Mesendoderm (in vitro differentiated cells): ENCODE results near the gene PIK3R3.

Experiments
- DNase-seq: peaks from one replicate; pipeline ENCODE4 v3.0.0; 2013
- H2AK5ac ChIP-seq: 2 replicates; pipeline ENCODE4 v1.6.1; 2013; ENCODE audit warnings: low read length, inconsistent platforms
- H2BK120ac ChIP-seq: 2 replicates; pipeline ENCODE4 v1.6.1; 2013; ENCODE audit warnings: low read depth, mild to moderate bottlenecking, low read length, moderate library complexity, mixed read lengths
- H2BK15ac ChIP-seq: replicated peaks from 2 replicates; pipeline ENCODE4 v1.6.1; 2013; ENCODE audit warnings: low read depth, mild to moderate bottlenecking, moderate library complexity
- H2BK5ac ChIP-seq: 2 replicates; pipeline ENCODE4 v1.6.1; 2013; ENCODE audit warnings: low read length, inconsistent platforms
- H3K18ac ChIP-seq: 2 replicates; pipeline ENCODE4 v1.6.1; 2013; ENCODE audit warnings: mild to moderate bottlenecking, low read length, mixed read lengths
- H3K23ac ChIP-seq: one replicate; pipeline ENCODE4 v1.6.1; 2013; ENCODE audit warnings: low read length
- H3K27ac ChIP-seq: 2 replicates; pipeline ENCODE4 v1.5.1; 2013; ENCODE audit warnings: low read depth, mild to moderate bottlenecking, inconsistent platforms, low read length, moderate library complexity
- H3K27me3 ChIP-seq: 2 replicates; pipeline ENCODE4 v1.6.1; 2013; ENCODE audit warnings: low read length, control low read depth, mild to moderate bottlenecking, inconsistent platforms; ENCODE audit not compliant: insufficient read depth, poor library complexity
- H3K36me3 ChIP-seq: 2 replicates; pipeline ENCODE4 v1.6.1; 2013; ENCODE audit warnings: low read length, inconsistent platforms; ENCODE audit not compliant: control insufficient read depth, insufficient read depth
- H3K4ac ChIP-seq: one replicate; pipeline ENCODE4 v1.6.1; 2013; ENCODE audit warnings: low read depth, mild to moderate bottlenecking, low read length, moderate library complexity
- H3K4me1 ChIP-seq: 2 replicates; pipeline ENCODE4 v1.6.1; 2013; ENCODE audit warnings: low read depth, low read length, inconsistent platforms; ENCODE audit not compliant: control insufficient read depth
- H3K4me2 ChIP-seq: 2 replicates; pipeline ENCODE4 v1.6.1; 2013; ENCODE audit warnings: low read length
- H3K4me3 ChIP-seq: 2 replicates; pipeline ENCODE4 v1.5.1; 2013; ENCODE audit warnings: mild to moderate bottlenecking, low read length
- H3K56ac ChIP-seq: one replicate; pipeline ENCODE4 v1.6.1; 2013; ENCODE audit warnings: low read length
- H3K79me1 ChIP-seq: 2 replicates; pipeline ENCODE4 v1.6.1; 2013; ENCODE audit warnings: low read length, inconsistent platforms
- H3K79me2 ChIP-seq: 2 replicates; pipeline ENCODE4 v1.6.1; 2013; ENCODE audit warnings: mild to moderate bottlenecking, low read length; ENCODE audit not compliant: control insufficient read depth, insufficient read depth
- H3K9ac ChIP-seq: 2 replicates; pipeline ENCODE4 v1.6.1; 2013; ENCODE audit warnings: low read length, inconsistent platforms
- H4K5ac ChIP-seq: one replicate; pipeline ENCODE4 v1.6.1; 2013; ENCODE audit warnings: low read length
- H4K8ac ChIP-seq: one replicate; pipeline ENCODE4 v1.6.1; 2013; ENCODE audit warnings: low read depth, mild to moderate bottlenecking, control low read depth, low read length, moderate library complexity
- WGBS: extraction: QIAGEN DNeasy Blood & Tissue Kit; methylation state at CpG from one replicate; pipeline ENCODE4 v1.1.7; 2013; ENCODE audit warnings: low lambda C conversion rate, missing lambda C conversion rate; ENCODE audit not compliant: insufficient coverage; ENCODE audit errors: extremely low coverage; 5-methylcytosine and 5-hydroxymethylcytosine counted together

PIK3R3 gene

DNA sequence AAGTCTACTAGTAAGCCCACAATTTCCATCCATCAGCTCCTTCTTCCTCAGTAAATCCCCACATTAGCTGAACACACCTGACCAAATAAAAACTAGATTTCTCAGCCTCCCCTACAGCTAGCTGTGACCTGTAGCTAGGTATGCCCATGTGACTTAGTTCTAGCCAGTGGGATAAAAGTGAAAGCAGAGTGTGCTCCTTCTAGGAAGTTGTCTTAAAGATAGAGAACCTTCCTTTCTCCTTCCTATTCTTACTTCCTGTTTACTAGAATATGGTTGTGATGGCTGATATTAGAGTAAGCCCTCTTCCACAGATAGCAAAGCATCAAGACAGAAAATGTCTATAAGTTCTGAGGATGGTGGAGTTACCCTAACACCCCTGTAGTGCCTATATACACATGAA lies 67.0 kb downstream of the PIK3R3 start:
- no peak overlapping the region for H3K23ac ChIP-seq
- H3K9ac ChIP-seq, result no peak overlapping the region

GRCh38 chr1:46064708-46065107 lies 67.7 kb downstream of the PIK3R3 start:
- Histone ChIP-seq H2BK120ac (no peak overlapping the region), H4K8ac (no peak overlapping the region), H3K4me1 (no peaks in the 10 kb centered on the region), H3K79me2 (no peaks in the 10 kb centered on the region), H3K4me3 (no peak overlapping the region), H2BK5ac (no peak overlapping the region), H3K18ac (no peak overlapping the region), H2BK15ac (no peak overlapping the region), H3K56ac (no peak overlapping the region), H3K36me3 (no peaks in the 10 kb centered on the region), H3K9ac (no peak overlapping the region), H2AK5ac (no peak overlapping the region), H3K27ac (no peak overlapping the region), H4K5ac (no peak overlapping the region), H3K79me1 (no peaks in the 10 kb centered on the region), H3K23ac (no peak overlapping the region), H3K4me2 (no peak overlapping the region), H3K27me3 (no peaks in the 10 kb centered on the region), H3K4ac (no peak overlapping the region)
- no CpG with 5 or more reads among the region's 1 CpG for WGBS
- no peak for DNase-seq

More for the DNA sequence above, 67.0 kb downstream of the PIK3R3 start:
- Histone ChIP-seq H3K56ac (no peak overlapping the region), H3K27me3 (no peaks in the 10 kb centered on the region), H3K79me2 (no peaks in the 10 kb centered on the region), H2BK5ac (no peak overlapping the region), H2AK5ac (no peak overlapping the region), H3K18ac (no peak overlapping the region), H3K36me3 (no peaks in the 10 kb centered on the region), H3K4me3 (no peak overlapping the region), H4K5ac (no peak overlapping the region), H3K4me2 (no peak overlapping the region), H2BK15ac (no peak overlapping the region), H4K8ac (no peak overlapping the region), H3K79me1 (no peaks in the 10 kb centered on the region), H2BK120ac (no peak overlapping the region), H3K27ac (no peak overlapping the region), H3K4ac (no peak overlapping the region), H3K4me1 (no peaks in the 10 kb centered on the region)
- DNase-seq, result no peak

GRCh38 chr1:46062651-46063319 lies 69.6 kb downstream of the PIK3R3 start:
- H3K4me2 ChIP-seq, result no peak overlapping the region
- no peak overlapping the region for H3K56ac ChIP-seq
- no peak overlapping the region for H3K27ac ChIP-seq
- no CpG with 5 or more reads among the region's 4 CpGs for WGBS
- no peak overlapping the region for H4K8ac ChIP-seq
- no peaks in the 10 kb centered on the region for H3K4me1 ChIP-seq
- no peaks in the 10 kb centered on the region for H3K36me3 ChIP-seq
- H3K4me3 ChIP-seq, result no peak overlapping the region
- no peak overlapping the region for H3K9ac ChIP-seq
- DNase-seq, result no peak
- H2BK5ac ChIP-seq, result no peak overlapping the region
- H2BK15ac ChIP-seq, result no peak overlapping the region
- no peak overlapping the region for H3K23ac ChIP-seq
- no peak overlapping the region for H3K18ac ChIP-seq
- H2BK120ac ChIP-seq, result no peak overlapping the region
- H4K5ac ChIP-seq, result no peak overlapping the region
- no peaks in the 10 kb centered on the region for H3K27me3 ChIP-seq
- no peak overlapping the region for H3K4ac ChIP-seq
- no peaks in the 10 kb centered on the region for H3K79me1 ChIP-seq
- H3K79me2 ChIP-seq, result no peaks in the 10 kb centered on the region
- no peak overlapping the region for H2AK5ac ChIP-seq

- Histone ChIP-seq H3K9ac (no peak overlapping the region), H3K23ac (no peak overlapping the region), H3K4me2 (no peak overlapping the region), H3K4me1 (no peaks in the 10 kb centered on the region), H3K27ac (no peak overlapping the region), H3K79me2 (no peaks in the 10 kb centered on the region), H3K36me3 (no peaks in the 10 kb centered on the region), H4K5ac (no peak overlapping the region), H3K56ac (no peak overlapping the region), H2AK5ac (no peak overlapping the region), H3K79me1 (no peaks in the 10 kb centered on the region), H2BK5ac (no peak overlapping the region), H3K18ac (no peak overlapping the region), H3K27me3 (no peaks in the 10 kb centered on the region), H3K4ac (no peak overlapping the region), H2BK120ac (no peak overlapping the region), H2BK15ac (no peak overlapping the region), H4K8ac (no peak overlapping the region), H3K4me3 (no peak overlapping the region)
- no peak for DNase-seq
- no CpG with 5 or more reads among the region's 3 CpGs for WGBS
These were observed 71.3 kb downstream of the PIK3R3 start for GRCh38 chr1:46061146-46061545.

GRCh38 chr1:46058936-46059335 lies 73.5 kb downstream of the PIK3R3 start:
- Histone ChIP-seq H2BK15ac (no peak overlapping the region), H4K8ac (no peak overlapping the region), H2BK5ac (no peak overlapping the region), H3K4me2 (no peak overlapping the region), H2BK120ac (no peak overlapping the region), H3K36me3 (no peaks in the 10 kb centered on the region), H4K5ac (no peak overlapping the region), H3K56ac (no peak overlapping the region), H3K4ac (no peak overlapping the region), H3K23ac (no peak overlapping the region), H2AK5ac (no peak overlapping the region), H3K79me1 (no peaks in the 10 kb centered on the region), H3K9ac (no peak overlapping the region), H3K27me3 (no peaks in the 10 kb centered on the region), H3K4me1 (no peaks in the 10 kb centered on the region), H3K79me2 (no peaks in the 10 kb centered on the region), H3K27ac (no peak overlapping the region), H3K18ac (no peak overlapping the region), H3K4me3 (no peak overlapping the region)
- no peak for DNase-seq
- no CpG with 5 or more reads among the region's 5 CpGs for WGBS

- no peak overlapping the region for H4K8ac ChIP-seq
- H3K18ac ChIP-seq, result no peak overlapping the region
- no peak overlapping the region for H3K9ac ChIP-seq
- peaks cover 2% of the 10 kb centered on the region for H3K27me3 ChIP-seq
- no peaks in the 10 kb centered on the region for H3K79me1 ChIP-seq
- no peak overlapping the region for H2AK5ac ChIP-seq
- WGBS, result no CpG with 5 or more reads among the region's 3 CpGs
- no peaks in the 10 kb centered on the region for H3K79me2 ChIP-seq
- H3K56ac ChIP-seq, result no peak overlapping the region
- H3K4me1 ChIP-seq, result no peaks in the 10 kb centered on the region
- H4K5ac ChIP-seq, result no peak overlapping the region
- no peak overlapping the region for H3K4me2 ChIP-seq
- H3K23ac ChIP-seq, result no peak overlapping the region
- no peaks in the 10 kb centered on the region for H3K36me3 ChIP-seq
- H3K4me3 ChIP-seq, result no peak overlapping the region
- peak; percentile 33 for DNase-seq
- no peak overlapping the region for H2BK5ac ChIP-seq
- H3K4ac ChIP-seq, result no peak overlapping the region
- H3K27ac ChIP-seq, result no peak overlapping the region
- H2BK15ac ChIP-seq, result no peak overlapping the region
- H2BK120ac ChIP-seq, result no peak overlapping the region
These were observed 74.6 kb downstream of the PIK3R3 start for GRCh38 chr1:46057781-46058180.
